ENCODE data around the gene WDR41. TPM values are rescaled to one million over a fixed set of nuclear protein-coding genes. Genes with fewer than 3 reads are reported as not detected.

WDR41 gene
- total RNA-seq, 1 experiment from 2014 or later = 43.6 TPM

GRCh38 chr5:77407152-77407551, 85.0 kb downstream of the WDR41 start:
- Histone ChIP-seq H3K27me3 (ENCODE audit: insufficient read depth, low read length) (no peaks in the 10 kb centered on the region), H3K4me1 (ENCODE audit: insufficient read depth, low read length) (no peaks in the 10 kb centered on the region), H3K9me3 (ENCODE audit: control insufficient read depth, low read depth, low read length) (no peaks in the 10 kb centered on the region), H2BK20ac (ENCODE audit: low read depth, low read length, poor library complexity, severe bottlenecking) (no peak overlapping the region), H3K9ac (ENCODE audit: extremely low read depth, insufficient read length, low read length) (no peak overlapping the region), H3K14ac (ENCODE audit: insufficient read depth, low read length) (no peak overlapping the region; the same call in 1 of the 2 replicates), H3K18ac (ENCODE audit: insufficient read length, low read depth, low read length) (no peak overlapping the region), H3K27ac (ENCODE audit: insufficient read length, low read depth, low read length) (no peak overlapping the region), H3T11ph (ENCODE audit: low read length) (no peak overlapping the region), H4K5ac (ENCODE audit: insufficient read length, low read depth, low read length) (no peak overlapping the region), H3K23ac (ENCODE audit: insufficient read length, low read depth, low read length) (no peak overlapping the region), H2BK5ac (ENCODE audit: insufficient read length, low read length) (no peak overlapping the region), H3K4ac (ENCODE audit: low read depth, low read length) (no peak overlapping the region), H3K56ac (ENCODE audit: insufficient read length, low read depth, low read length) (no peak overlapping the region), H3K23me2 (ENCODE audit: insufficient read length, low read depth, low read length, poor library complexity, severe bottlenecking) (no peaks in the 10 kb centered on the region), H4K91ac (ENCODE audit: insufficient read length, low read depth, low read length) (no peak overlapping the region), H2AFZ (ENCODE audit: low read length) (no peak overlapping the region), H4K20me1 (ENCODE audit: control insufficient read depth, insufficient read depth, insufficient read length) (no peaks in the 10 kb centered on the region), H3K79me2 (ENCODE audit: insufficient read depth, low read length) (no peaks in the 10 kb centered on the region), H3K79me1 (ENCODE audit: insufficient read depth, low read depth, low read length, poor library complexity, severe bottlenecking) (no peaks in the 10 kb centered on the region), H2BK15ac (ENCODE audit: low read depth, low read length) (no peak overlapping the region), H3K4me2 (ENCODE audit: insufficient read depth, insufficient read length, low read length) (no peak overlapping the region), H2BK12ac (ENCODE audit: insufficient read length, low read depth, low read length) (no peak overlapping the region), H2AK5ac (ENCODE audit: insufficient read length, low read length) (no peak overlapping the region), H2BK120ac (ENCODE audit: low read depth, low read length, poor library complexity, severe bottlenecking) (no peak overlapping the region), H4K8ac (replicated peaks; ENCODE audit: insufficient read length, low read depth, low read length) (no peak overlapping the region)
- WGBS (ENCODE audit: extremely low coverage, insufficient read length, low lambda C conversion rate) = no CpG with 5 or more reads among the region's 10 CpGs
- no peak for DNase-seq
- Mint-ChIP-seq H3K27ac (no peak overlapping the region), H3K27me3 (ENCODE audit: low read depth) (peaks cover 3% of the 10 kb centered on the region; the same call in 1 of the 2 replicates), H3K4me1 (no peaks in the 10 kb centered on the region), H3K9me3 (no peaks in the 10 kb centered on the region; a peak in 1 of 5 replicates), H3K36me3 (ENCODE audit: insufficient read depth in 1 of 3, low read depth in 3 of 3) (no peaks in the 10 kb centered on the region), H3K4me3 (no peak overlapping the region)
- TF ChIP-seq, protein P1, sequence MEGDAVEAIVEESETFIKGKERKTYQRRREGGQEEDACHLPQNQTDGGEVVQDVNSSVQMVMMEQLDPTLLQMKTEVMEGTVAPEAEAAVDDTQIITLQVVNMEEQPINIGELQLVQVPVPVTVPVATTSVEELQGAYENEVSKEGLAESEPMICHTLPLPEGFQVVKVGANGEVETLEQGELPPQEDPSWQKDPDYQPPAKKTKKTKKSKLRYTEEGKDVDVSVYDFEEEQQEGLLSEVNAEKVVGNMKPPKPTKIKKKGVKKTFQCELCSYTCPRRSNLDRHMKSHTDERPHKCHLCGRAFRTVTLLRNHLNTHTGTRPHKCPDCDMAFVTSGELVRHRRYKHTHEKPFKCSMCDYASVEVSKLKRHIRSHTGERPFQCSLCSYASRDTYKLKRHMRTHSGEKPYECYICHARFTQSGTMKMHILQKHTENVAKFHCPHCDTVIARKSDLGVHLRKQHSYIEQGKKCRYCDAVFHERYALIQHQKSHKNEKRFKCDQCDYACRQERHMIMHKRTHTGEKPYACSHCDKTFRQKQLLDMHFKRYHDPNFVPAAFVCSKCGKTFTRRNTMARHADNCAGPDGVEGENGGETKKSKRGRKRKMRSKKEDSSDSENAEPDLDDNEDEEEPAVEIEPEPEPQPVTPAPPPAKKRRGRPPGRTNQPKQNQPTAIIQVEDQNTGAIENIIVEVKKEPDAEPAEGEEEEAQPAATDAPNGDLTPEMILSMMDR (conservative IDR thresholded peaks at IDR 0.05) = no peak
